NCI-H510A treated with DMSO at 0.1 percent for 48 hours (cell line): ENCODE data around the gene SCO2.

Source experiments
- DNase-seq: peaks from one replicate; lab custom pipeline; 2025; lab: John Stamatoyannopoulos, UW

SCO2 gene

GRCh38 chr22:50476868-50477267 lies 48.5 kb downstream of the SCO2 start:
- no peak for DNase-seq

- no peak for DNase-seq
Observed at GRCh38 chr22:50475652-50476002, 49.8 kb downstream of the SCO2 start.

GRCh38 chr22:50474710-50475651 lies 50.4 kb downstream of the SCO2 start, which contains the start of gene SBF1:
Gene SBF1, minus strand, starts transcription at chr22:50475035. Its CDS starts 195 bp downstream, at chr22:50474840.
- peak; percentile 80 for DNase-seq

DNA sequence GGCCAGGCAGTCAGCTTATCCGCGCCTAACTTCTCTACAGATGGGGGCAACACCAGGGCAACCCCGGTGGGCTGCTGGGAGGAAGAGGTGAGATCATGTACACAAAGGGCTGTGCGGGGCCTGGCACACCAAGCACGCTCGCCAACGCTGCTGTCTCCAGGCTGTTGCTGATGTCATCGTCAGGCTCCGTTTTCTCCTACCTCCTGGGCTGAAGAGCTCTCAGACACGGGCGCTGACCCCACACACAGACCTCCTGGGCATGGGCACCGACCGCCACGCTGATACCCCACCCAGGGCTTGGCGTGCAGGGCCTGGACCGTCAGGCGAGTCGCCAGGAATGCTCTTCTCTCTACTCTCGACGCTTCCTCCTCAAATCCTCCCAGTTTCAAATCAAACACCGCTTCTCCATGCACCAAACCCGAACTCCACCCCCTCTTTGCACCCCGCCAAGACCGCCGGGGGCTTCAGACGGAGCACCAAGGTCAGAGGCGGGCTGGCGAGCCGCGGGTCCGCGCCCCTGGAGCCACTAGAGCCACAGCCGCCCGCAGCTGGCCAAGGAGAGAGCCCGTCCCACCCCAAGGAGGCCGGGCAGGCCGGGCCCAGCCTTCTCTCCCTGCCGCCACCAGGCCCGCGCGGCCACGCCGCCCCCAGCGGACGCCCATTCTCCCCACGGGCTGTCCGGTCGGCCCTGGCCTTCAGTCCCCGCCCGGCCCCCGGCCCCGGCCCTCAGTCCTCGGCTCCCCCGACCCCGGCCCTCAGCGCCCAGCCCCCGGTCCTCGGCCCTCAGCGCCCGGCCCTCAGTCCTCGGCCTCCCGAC lies 51.3 kb downstream of the SCO2 start:
- DNase-seq: no peak
